ENCODE data around the gene CLASP1. TPM values are rescaled to one million over a fixed set of nuclear protein-coding genes. Genes with fewer than 3 reads are reported as not detected.

CLASP1 gene
- total and polyA plus RNA-seq, 7 donors = 2.4 to 117 (median 53.9) TPM

DNA sequence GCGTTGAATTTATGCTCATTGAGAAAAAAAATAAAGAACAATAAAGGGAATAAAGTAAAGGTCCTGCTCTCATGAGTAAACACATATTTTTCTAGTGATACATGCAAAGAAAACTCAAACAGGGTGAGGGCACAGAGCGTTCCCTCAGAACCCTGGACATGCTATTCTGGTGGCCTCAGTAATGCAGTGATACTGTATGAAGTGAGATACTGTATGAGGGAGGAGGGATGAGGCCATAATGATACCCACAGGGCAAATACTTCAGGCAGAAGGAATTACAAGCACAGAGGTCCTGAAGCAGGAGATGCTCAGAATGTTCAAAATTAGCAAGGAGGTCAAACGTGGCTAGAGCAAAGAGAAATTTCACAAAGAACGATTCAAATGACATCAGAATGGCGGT lies 147.0 kb downstream of the CLASP1 start:
- Histone ChIP-seq H3K4me1 (peaks cover 0 to 11% (median 9%) of the 10 kb centered on the region in 4 donors), H3K27me3 (no peaks in the 10 kb centered on the region), H3K9me3 (no peaks in the 10 kb centered on the region), H3K27ac (no peak overlapping the region), H3K36me3 (peaks cover 0 to 25% (median 9%) of the 10 kb centered on the region in 4 donors), H3K4me3 (no peak overlapping the region)
- intact Hi-C loops (cut with DNase I) = no loop called here
- no peak for DNase-seq
- no peak for TF ChIP-seq POLR2AphosphoS5 (IDR thresholded peaks at IDR 0.05)
- 93 to 95% methylated on average over 5 of the region's 5 CpGs for WGBS, 2 donors

GRCh38 chr2:121501554-121501953 lies 147.7 kb downstream of the CLASP1 start:
- Histone ChIP-seq H3K9me3 (no peaks in the 10 kb centered on the region), H3K4me3 (no peak overlapping the region), H3K36me3 (peaks cover 0 to 25% (median 9%) of the 10 kb centered on the region in 4 donors), H3K4me1 (peaks cover 0 to 11% (median 9%) of the 10 kb centered on the region in 4 donors), H3K27me3 (no peaks in the 10 kb centered on the region), H3K27ac (no peak overlapping the region)
- TF ChIP-seq CTCF (IDR thresholded peaks at IDR 0.05) (no peak), EP300 (IDR thresholded peaks at IDR 0.05) (no peak)
- DNase-seq = no peak
- 97 to 98% methylated on average over 2 of the region's 2 CpGs for WGBS, 2 donors
- intact Hi-C loops (cut with DNase I) = no loop called here

DNA sequence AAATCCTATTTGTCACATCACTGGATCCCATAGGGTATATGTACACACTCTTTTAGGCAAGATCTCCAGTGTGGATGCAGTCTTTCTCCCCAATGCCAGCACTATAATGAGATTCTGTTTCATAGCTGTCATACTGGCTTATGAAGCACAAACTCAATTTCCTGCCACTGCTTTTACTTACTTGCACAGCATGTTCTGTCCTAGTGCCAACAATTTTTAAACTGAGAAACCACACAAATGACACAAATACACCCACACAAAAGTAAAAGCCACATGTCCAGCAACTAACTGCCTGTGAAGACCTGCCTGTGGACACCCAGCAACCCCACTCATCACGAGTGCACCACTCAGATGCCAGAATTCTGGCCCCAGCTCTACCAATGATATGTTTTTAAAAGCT lies 148.2 kb downstream of the CLASP1 start:
- H3K27me3 ChIP-seq = no peaks in the 10 kb centered on the region
- TF ChIP-seq EP300 (IDR thresholded peaks at IDR 0.05) = no peak
- TF ChIP-seq CTCF (IDR thresholded peaks at IDR 0.05) = no peak
- TF ChIP-seq POLR2AphosphoS5 (IDR thresholded peaks at IDR 0.05) = no peak
- TF ChIP-seq POLR2A (IDR thresholded peaks at IDR 0.05) = no peak
- no peak overlapping the region for H3K4me3 ChIP-seq
- H3K4me1 ChIP-seq = peaks cover 0 to 11% (median 9%) of the 10 kb centered on the region in 4 donors
- intact Hi-C loops (cut with DNase I) = no loop called here
- no peak for DNase-seq
- WGBS, 2 donors = 84 to 87% methylated on average over 1 of the region's 1 CpG
- H3K9me3 ChIP-seq = no peaks in the 10 kb centered on the region
- no peak overlapping the region for H3K27ac ChIP-seq
- peaks cover 0 to 27% (median 9%) of the 10 kb centered on the region in 4 donors for H3K36me3 ChIP-seq

- DNase-seq = no peak
- no peak for TF ChIP-seq POLR2AphosphoS5 (IDR thresholded peaks at IDR 0.05)
- no peak for TF ChIP-seq EP300 (IDR thresholded peaks at IDR 0.05)
- no peak for TF ChIP-seq CTCF (IDR thresholded peaks at IDR 0.05)
- no peak for TF ChIP-seq POLR2A (IDR thresholded peaks at IDR 0.05)
- intact Hi-C loops (cut with DNase I) = no loop called here
- H3K4me3 ChIP-seq = no peak overlapping the region
- H3K27ac ChIP-seq = no peak overlapping the region
- peaks cover 0 to 3% (median 0%) of the 10 kb centered on the region in 4 donors for H3K4me1 ChIP-seq
- no peaks in the 10 kb centered on the region for H3K27me3 ChIP-seq
- WGBS, 2 donors = 97% methylated on average over 1 of the region's 1 CpG
- H3K36me3 ChIP-seq = peaks cover 0 to 29% (median 9%) of the 10 kb centered on the region in 4 donors
- no peaks in the 10 kb centered on the region for H3K9me3 ChIP-seq
Measured at GRCh38 chr2:121498731-121499130, 150.5 kb downstream of the CLASP1 start.

- TF ChIP-seq EP300 (IDR thresholded peaks at IDR 0.05) = no peak
- TF ChIP-seq POLR2AphosphoS5 (IDR thresholded peaks at IDR 0.05) = no peak
- WGBS, 2 donors = 82 to 87% methylated on average over 3 of the region's 3 CpGs
- Histone ChIP-seq H3K36me3 (peaks cover 0 to 6% (median 0%) of the 10 kb centered on the region in 4 donors), H3K4me3 (no peak overlapping the region), H3K27me3 (no peaks in the 10 kb centered on the region), H3K27ac (no peak overlapping the region), H3K4me1 (peaks cover 0 to 19% (median 16%) of the 10 kb centered on the region in 4 donors), H3K9me3 (no peaks in the 10 kb centered on the region)
- DNase-seq = no peak
- intact Hi-C loops (cut with DNase I) = no loop called here
Measured at GRCh38 chr2:121492409-121492808, 156.9 kb downstream of the CLASP1 start.

DNA sequence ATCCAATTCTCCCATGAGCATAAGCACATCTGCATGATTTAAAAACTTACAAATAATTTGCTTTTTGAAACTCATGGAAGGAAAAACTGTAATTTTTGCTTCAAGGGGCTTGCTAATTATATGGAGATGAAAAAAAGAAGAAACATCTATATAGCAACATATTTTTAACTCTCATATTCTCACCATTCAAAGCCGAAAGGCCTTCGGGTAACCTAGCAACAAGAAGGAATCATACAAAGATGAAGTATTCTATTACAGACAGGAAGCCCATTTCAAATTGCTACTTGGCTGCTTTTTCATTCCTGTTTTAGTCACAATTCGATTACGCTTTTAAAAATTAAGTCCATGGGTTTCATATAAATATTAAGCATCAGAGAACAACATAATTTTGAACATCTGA lies 157.7 kb downstream of the CLASP1 start:
- H3K9me3 ChIP-seq = no peaks in the 10 kb centered on the region
- H3K27me3 ChIP-seq = no peaks in the 10 kb centered on the region
- no peak overlapping the region for H3K4me3 ChIP-seq
- 91 to 94% methylated on average over 4 of the region's 4 CpGs for WGBS, 2 donors
- intact Hi-C loops (cut with DNase I) = no loop called here
- peaks cover 0 to 4% (median 0%) of the 10 kb centered on the region in 4 donors for H3K36me3 ChIP-seq
- peaks cover 0 to 19% (median 16%) of the 10 kb centered on the region in 4 donors for H3K4me1 ChIP-seq
- no peak overlapping the region for H3K27ac ChIP-seq
- no peak for DNase-seq
- TF ChIP-seq POLR2AphosphoS5 (IDR thresholded peaks at IDR 0.05) (no peak), CTCF (IDR thresholded peaks at IDR 0.05) (no peak), POLR2A (IDR thresholded peaks at IDR 0.05) (no peak), EP300 (IDR thresholded peaks at IDR 0.05) (no peak)

Measured in sigmoid colon (tissue), 7 donors.